Neural cell (in vitro differentiated cells): ENCODE data around the gene IGF1.

Experiments used
- EP300 ChIP-seq: fragments of 450-650 bp; conservative IDR thresholded peaks from 2 replicates; pipeline ENCODE4 v1.6.1; 2014; ENCODE audit warnings: antibody characterized with exemption, mild to moderate bottlenecking, moderate library complexity; ENCODE audit not compliant: poor library complexity, severe bottlenecking
- MXI1 ChIP-seq: fragments of 450-650 bp; conservative IDR thresholded peaks from 2 replicates; pipeline ENCODE4 v1.6.1; 2014; ENCODE audit warnings: antibody characterized with exemption, mild to moderate bottlenecking; ENCODE audit not compliant: poor library complexity, severe bottlenecking
- REST ChIP-seq: IDR thresholded peaks from 2 replicates; pipeline ENCODE4 v1.6.1; 2012; ENCODE audit warnings: borderline replicate concordance
- SMC3 ChIP-seq: fragments of 450-650 bp; conservative IDR thresholded peaks from 2 replicates; pipeline ENCODE4 v1.6.1; 2014; ENCODE audit warnings: antibody characterized with exemption, mild to moderate bottlenecking, moderate library complexity; ENCODE audit not compliant: poor library complexity

DNA sequence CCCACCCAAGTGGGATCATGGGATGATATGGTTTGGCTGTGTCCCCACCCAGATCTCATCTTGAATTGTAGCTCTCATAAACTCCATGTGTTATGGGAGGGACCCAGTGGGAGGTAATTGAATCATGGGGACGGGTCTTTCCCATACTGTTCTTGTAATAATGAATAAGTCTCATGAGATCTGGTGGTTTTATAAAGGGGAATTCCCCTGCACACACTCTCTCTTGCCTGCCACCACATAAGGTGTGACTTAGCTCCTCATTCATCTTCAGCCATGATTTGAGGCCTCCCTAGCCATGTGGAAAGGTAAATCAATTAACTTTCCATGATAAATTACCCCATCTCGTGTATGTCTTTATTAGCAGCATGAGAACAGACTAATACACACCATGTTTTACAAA, 109.2 kb downstream of the IGF1 start:
- TF ChIP-seq SMC3, result no peak
- no peak for TF ChIP-seq REST
- TF ChIP-seq MXI1, result no peak
- no peak for TF ChIP-seq EP300
